Measurements from ENCODE around the gene FAM118B.

The FAM118B gene

GRCh38 chr11:126311401-126312291 is 100.1 kb downstream of the FAM118B start:
- TF ChIP-seq CREB1 (IDR thresholded peaks at IDR 0.05; ENCODE audit: low read depth) (no peak), FOXM1 (IDR thresholded peaks at IDR 0.05; ENCODE audit: borderline replicate concordance, low read depth) (no peak), RAD21 (IDR thresholded peaks at IDR 0.05; ENCODE audit: low read depth) (no peak), ZBTB7A (IDR thresholded peaks at IDR 0.05; ENCODE audit: low read depth) (no peak), TCF12 (IDR thresholded peaks at IDR 0.05; ENCODE audit: low read depth) (no peak), EGR1 (IDR thresholded peaks at IDR 0.05) (no peak), CEBPB (IDR thresholded peaks at IDR 0.05) (no peak), EP300 (IDR thresholded peaks at IDR 0.05; ENCODE audit: borderline replicate concordance) (no peak), TEAD4 (IDR thresholded peaks at IDR 0.05) (no peak), TAF1 (IDR thresholded peaks at IDR 0.05; ENCODE audit: low read depth) (no peak), YY1 (IDR thresholded peaks at IDR 0.05; ENCODE audit: low read depth) (no peak), NFIC (IDR thresholded peaks at IDR 0.05) (no peak)
- TF ChIP-seq, protein P1, sequence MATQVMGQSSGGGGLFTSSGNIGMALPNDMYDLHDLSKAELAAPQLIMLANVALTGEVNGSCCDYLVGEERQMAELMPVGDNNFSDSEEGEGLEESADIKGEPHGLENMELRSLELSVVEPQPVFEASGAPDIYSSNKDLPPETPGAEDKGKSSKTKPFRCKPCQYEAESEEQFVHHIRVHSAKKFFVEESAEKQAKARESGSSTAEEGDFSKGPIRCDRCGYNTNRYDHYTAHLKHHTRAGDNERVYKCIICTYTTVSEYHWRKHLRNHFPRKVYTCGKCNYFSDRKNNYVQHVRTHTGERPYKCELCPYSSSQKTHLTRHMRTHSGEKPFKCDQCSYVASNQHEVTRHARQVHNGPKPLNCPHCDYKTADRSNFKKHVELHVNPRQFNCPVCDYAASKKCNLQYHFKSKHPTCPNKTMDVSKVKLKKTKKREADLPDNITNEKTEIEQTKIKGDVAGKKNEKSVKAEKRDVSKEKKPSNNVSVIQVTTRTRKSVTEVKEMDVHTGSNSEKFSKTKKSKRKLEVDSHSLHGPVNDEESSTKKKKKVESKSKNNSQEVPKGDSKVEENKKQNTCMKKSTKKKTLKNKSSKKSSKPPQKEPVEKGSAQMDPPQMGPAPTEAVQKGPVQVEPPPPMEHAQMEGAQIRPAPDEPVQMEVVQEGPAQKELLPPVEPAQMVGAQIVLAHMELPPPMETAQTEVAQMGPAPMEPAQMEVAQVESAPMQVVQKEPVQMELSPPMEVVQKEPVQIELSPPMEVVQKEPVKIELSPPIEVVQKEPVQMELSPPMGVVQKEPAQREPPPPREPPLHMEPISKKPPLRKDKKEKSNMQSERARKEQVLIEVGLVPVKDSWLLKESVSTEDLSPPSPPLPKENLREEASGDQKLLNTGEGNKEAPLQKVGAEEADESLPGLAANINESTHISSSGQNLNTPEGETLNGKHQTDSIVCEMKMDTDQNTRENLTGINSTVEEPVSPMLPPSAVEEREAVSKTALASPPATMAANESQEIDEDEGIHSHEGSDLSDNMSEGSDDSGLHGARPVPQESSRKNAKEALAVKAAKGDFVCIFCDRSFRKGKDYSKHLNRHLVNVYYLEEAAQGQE (IDR thresholded peaks at IDR 0.05; ENCODE audit: low read depth), result no peak
- TF ChIP-seq, protein P2, sequence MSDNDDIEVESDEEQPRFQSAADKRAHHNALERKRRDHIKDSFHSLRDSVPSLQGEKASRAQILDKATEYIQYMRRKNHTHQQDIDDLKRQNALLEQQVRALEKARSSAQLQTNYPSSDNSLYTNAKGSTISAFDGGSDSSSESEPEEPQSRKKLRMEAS (IDR thresholded peaks at IDR 0.05), result no peak
- TF ChIP-seq, protein P3, sequence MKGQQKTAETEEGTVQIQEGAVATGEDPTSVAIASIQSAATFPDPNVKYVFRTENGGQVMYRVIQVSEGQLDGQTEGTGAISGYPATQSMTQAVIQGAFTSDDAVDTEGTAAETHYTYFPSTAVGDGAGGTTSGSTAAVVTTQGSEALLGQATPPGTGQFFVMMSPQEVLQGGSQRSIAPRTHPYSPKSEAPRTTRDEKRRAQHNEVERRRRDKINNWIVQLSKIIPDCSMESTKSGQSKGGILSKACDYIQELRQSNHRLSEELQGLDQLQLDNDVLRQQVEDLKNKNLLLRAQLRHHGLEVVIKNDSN (IDR thresholded peaks at IDR 0.05), result no peak
